Thyroid gland (tissue), 4 donors: ENCODE results near the gene CLEC20A. TPM values are rescaled to one million over a fixed set of nuclear protein-coding genes. Genes with fewer than 3 reads are reported as not detected.

Experiments used
- DNase-seq, 2 donors: peaks; one replicate each; pipeline ENCODE4 v3.0.0-alpha.2; 2019
- H3K27ac ChIP-seq, 3 donors: fragments of 200-600 bp; sonication (generic); 1 replicate in 2 of 3; 2 replicates in 1 of 3; pipeline ENCODE4 v1.5.1; 2016 to 2019; ENCODE audit warnings: mild to moderate bottlenecking in 1 of 3, moderate library complexity in 1 of 3
- H3K27me3 ChIP-seq: fragments of 200-600 bp; sonication (generic); one replicate; pipeline ENCODE4 v1.5.1; 2019
- H3K36me3 ChIP-seq, 2 donors: fragments of 200-600 bp; sonication (generic); one replicate each; pipeline ENCODE4 v1.5.1; 2016 to 2019
- H3K4me1 ChIP-seq, 2 donors: fragments of 200-600 bp; sonication (generic); one replicate each; pipeline ENCODE4 v1.5.1; 2017 to 2019
- H3K4me3 ChIP-seq, 3 donors: fragments of 200-600 bp; sonication (generic); replicated peaks in 1 of 3; 1 replicate in 2 of 3; 2 replicates in 1 of 3; pipeline ENCODE4 v1.5.1; 2016; ENCODE audit warnings: mild to moderate bottlenecking in 1 of 3
- H3K9me3 ChIP-seq: fragments of 200-600 bp; sonication (generic); one replicate; pipeline ENCODE4 v1.5.1; 2017
- CTCF ChIP-seq, 6 experiments: fragments of 200-600 bp in 3 of 6; fragments of 450-650 bp in 3 of 6; sonication (generic) in 3 of 6; IDR thresholded peaks; one replicate each; pipeline ENCODE4 v1.5.1; 2016 to 2019; ENCODE audit warnings: antibody characterized with exemption in 6 of 6, mild to moderate bottlenecking in 2 of 6, inconsistent platforms in 1 of 6, moderate library complexity in 1 of 6
- POLR2A ChIP-seq, 2 donors: fragments of 450-650 bp; IDR thresholded peaks; one replicate each; pipeline ENCODE4 v1.6.1; 2017; ENCODE audit warnings: antibody characterized with exemption in 2 of 2, mild to moderate bottlenecking in 2 of 2, moderate library complexity in 1 of 2
- WGBS, 2 donors: methylation state at CpG; one replicate each; pipeline ENCODE4 v1.1.5; 2017; 5-methylcytosine and 5-hydroxymethylcytosine counted together
- intact Hi-C: fragments of 100-400 bp; cut with DNase I; formaldehyde crosslinking; loops from one replicate; pipeline ENCODE4 v1.15.1; 2023
- total RNA-seq, 4 donors: library from RNA; depleted of rRNA; stranded (reverse); fragments of >200 nt; gene quantifications; one replicate each; pipeline ENCODE4 v1.2.3, GENCODE V29; 2016

Gene CLEC20A
- total RNA-seq, 4 donors from 2014 or later = not detected

GRCh38 chr1:178538192-178538916 is 41.6 kb upstream of the CLEC20A start:
- Histone ChIP-seq H3K27me3 (no peaks in the 10 kb centered on the region), H3K4me1 (peaks cover 3 to 9% of the 10 kb centered on the region in 2 donors), H3K9me3 (no peaks in the 10 kb centered on the region), H3K27ac (no peak overlapping the region), H3K36me3 (no peaks in the 10 kb centered on the region), H3K4me3 (no peak overlapping the region)
- intact Hi-C loops = no loop called here
- TF ChIP-seq CTCF (IDR thresholded peaks at IDR 0.05) (no peak), POLR2A (IDR thresholded peaks at IDR 0.05) (no peak)
- DNase-seq = no peak
- 81 to 82% methylated on average over 7 to 9 of the region's 9 CpGs for WGBS, 2 donors

- WGBS, 2 donors = 78 to 82% methylated on average over 20 of the region's 20 CpGs
- H3K4me3 ChIP-seq = no peak overlapping the region
- no peak overlapping the region for H3K27ac ChIP-seq
- H3K4me1 ChIP-seq = peaks cover 0 to 7% of the 10 kb centered on the region in 2 donors
- no peak for DNase-seq
- H3K27me3 ChIP-seq = no peaks in the 10 kb centered on the region
- H3K9me3 ChIP-seq = no peaks in the 10 kb centered on the region
- no peaks in the 10 kb centered on the region for H3K36me3 ChIP-seq
- intact Hi-C loops = no loop called here
- TF ChIP-seq CTCF (IDR thresholded peaks at IDR 0.05) (no peak), POLR2A (IDR thresholded peaks at IDR 0.05) (no peak)
These were observed 40.8 kb upstream of the CLEC20A start for GRCh38 chr1:178537382-178538090.

GRCh38 chr1:178536844-178537371 is 40.1 kb upstream of the CLEC20A start:
- Histone ChIP-seq H3K9me3 (no peaks in the 10 kb centered on the region), H3K4me1 (peaks cover 2 to 5% of the 10 kb centered on the region in 2 donors), H3K36me3 (no peaks in the 10 kb centered on the region), H3K4me3 (no peak overlapping the region), H3K27me3 (no peaks in the 10 kb centered on the region), H3K27ac (no peak overlapping the region)
- WGBS, 2 donors = 58 to 77% methylated on average over 7 of the region's 7 CpGs
- TF ChIP-seq CTCF (IDR thresholded peaks at IDR 0.05) (no peak), POLR2A (IDR thresholded peaks at IDR 0.05) (no peak)
- no peak for DNase-seq
- intact Hi-C loops = no loop called here

GRCh38 chr1:178536329-178536728 is 39.6 kb upstream of the CLEC20A start:
- WGBS, 2 donors = 93% methylated on average over 5 of the region's 5 CpGs
- no peak for DNase-seq
- H3K27ac ChIP-seq = no peak overlapping the region
- no peaks in the 10 kb centered on the region for H3K9me3 ChIP-seq
- TF ChIP-seq POLR2A (IDR thresholded peaks at IDR 0.05) = no peak
- TF ChIP-seq CTCF (IDR thresholded peaks at IDR 0.05) = no peak
- no peaks in the 10 kb centered on the region for H3K27me3 ChIP-seq
- peaks cover 0 to 4% of the 10 kb centered on the region in 2 donors for H3K4me1 ChIP-seq
- no peak overlapping the region for H3K4me3 ChIP-seq
- H3K36me3 ChIP-seq = no peaks in the 10 kb centered on the region
- intact Hi-C loops = no loop called here
